ENCODE measurements around the gene KCNJ18.
"Not testable (repeated sequence)": the region's sequence is repeated elsewhere in the genome, so short reads cannot be mapped to it uniquely, and the experiment has no call there.

DNA sequence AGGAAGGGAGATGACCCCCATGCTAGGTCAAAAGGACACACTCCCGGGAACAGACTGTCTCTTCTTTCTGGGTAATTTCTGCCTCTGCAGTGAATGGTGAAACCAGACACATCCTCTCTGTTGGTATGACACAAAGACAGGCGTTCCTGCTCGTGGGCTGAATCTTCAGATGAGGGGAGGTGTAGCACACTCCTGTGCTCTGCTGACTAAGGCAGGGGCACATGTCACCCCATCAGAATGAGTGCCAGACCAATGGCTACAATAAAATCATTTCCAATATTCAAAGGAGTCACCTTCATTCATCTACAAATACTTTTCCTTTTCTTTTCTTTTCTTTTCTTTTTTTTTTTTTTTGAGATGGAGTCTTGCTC is 24.2 kb upstream of the KCNJ18 start:
- TF ChIP-seq YY1 (IDR thresholded peaks at IDR 0.05; ENCODE audit: insufficient read depth, insufficient read length); SUZ12 (IDR thresholded peaks at IDR 0.05; ENCODE audit: extremely low read depth, insufficient read depth, insufficient read length): not testable (repeated sequence)

Data from NT2/D1 (cell line).